WTC11 (cell line): Measurements from ENCODE around the gene LRTM1. TPM values are rescaled to one million over a fixed set of nuclear protein-coding genes. Genes with fewer than 3 reads are reported as not detected.

Source experiments
- ATAC-seq: fragments of 200-7000 bp; cut with Tn5 transposase; 2 replicates; pipeline ENCODE4 v1.10.0; 2021; ENCODE audit warnings: mild to moderate bottlenecking, moderate library complexity
- CTCF ChIA-PET: fragments of 300-600 bp; sonication (Branson Sonifier 250); formaldehyde crosslinking; loops from one replicate; lab custom pipeline; 2021; ENCODE audit warnings: antibody characterized with exemption; lab: Charles Lee
- POLR2A ChIA-PET: fragments of 350-600 bp; sonication (Branson Sonifier 250); formaldehyde crosslinking; loops from one replicate; lab custom pipeline; 2021; ENCODE audit warnings: antibody characterized with exemption; lab: Charles Lee
- DNase-seq: peaks from one replicate; pipeline ENCODE4 v3.0.0; 2021; ENCODE audit warnings: low spot score
- H3K27ac Mint-ChIP-seq: 2 replicates; pipeline ENCODE4 v1.8.0; 2021; ENCODE audit warnings: mixed read lengths
- H3K27me3 Mint-ChIP-seq: 2 replicates; pipeline ENCODE4 v1.8.0; 2021; ENCODE audit warnings: low read depth, mild to moderate bottlenecking, moderate library complexity, mixed read lengths
- H3K36me3 Mint-ChIP-seq: 2 replicates; pipeline ENCODE4 v1.8.0; 2021; ENCODE audit warnings: mixed read lengths
- H3K4me1 Mint-ChIP-seq: 2 replicates; pipeline ENCODE4 v1.8.0; 2022; ENCODE audit warnings: mixed read lengths
- H3K4me3 Mint-ChIP-seq: 2 replicates; pipeline ENCODE4 v1.8.0; 2021; ENCODE audit warnings: mild to moderate bottlenecking, moderate library complexity, mixed read lengths
- H3K9me3 Mint-ChIP-seq: 2 replicates; pipeline ENCODE4 v1.8.0; 2021; ENCODE audit warnings: mixed read lengths
- ATF1 ChIP-seq: sonication (generic); formaldehyde crosslinking; IDR thresholded peaks from 2 replicates; pipeline ENCODE4 v1.8.1; 2023; ENCODE audit warnings: mild to moderate bottlenecking, moderate library complexity, missing genetic modification reagents
- CREB1 ChIP-seq: sonication (generic); formaldehyde crosslinking; IDR thresholded peaks from 2 replicates; pipeline ENCODE4 v1.8.0; 2023; ENCODE audit warnings: mild to moderate bottlenecking, missing genetic modification reagents
- ESRRA ChIP-seq: sonication (generic); formaldehyde crosslinking; IDR thresholded peaks from 2 replicates; pipeline ENCODE4 v1.8.1; 2022; ENCODE audit warnings: mild to moderate bottlenecking, missing genetic modification reagents, borderline replicate concordance
- FOXJ3 ChIP-seq: sonication (generic); formaldehyde crosslinking; IDR thresholded peaks from 2 replicates; pipeline ENCODE4 v1.9.0; 2021; ENCODE audit warnings: missing genetic modification reagents, mild to moderate bottlenecking, borderline replicate concordance
- GRHL2 ChIP-seq: fragments of 250-450 bp; sonication (Bioruptor Pico); IDR thresholded peaks from 2 replicates; pipeline ENCODE4 v1.8.0; 2022; ENCODE audit warnings: mild to moderate bottlenecking, moderate library complexity; ENCODE audit not compliant: insufficient replicate concordance, severe bottlenecking
- KAT7 ChIP-seq: sonication (generic); formaldehyde crosslinking; IDR thresholded peaks from 2 replicates; pipeline ENCODE4 v1.8.1; 2023; ENCODE audit warnings: missing genetic modification reagents, mild to moderate bottlenecking, borderline replicate concordance
- MYBL2 ChIP-seq: sonication (generic); formaldehyde crosslinking; IDR thresholded peaks from 2 replicates; pipeline ENCODE4 v1.8.1; 2023; ENCODE audit warnings: mild to moderate bottlenecking, moderate library complexity, missing genetic modification reagents
- NFATC4 ChIP-seq: fragments of 250-450 bp; sonication (Bioruptor Pico); IDR thresholded peaks from 2 replicates; pipeline ENCODE4 v1.9.0; 2021; ENCODE audit warnings: mild to moderate bottlenecking
- NFE2L1 ChIP-seq: sonication (generic); formaldehyde crosslinking; IDR thresholded peaks from 2 replicates; pipeline ENCODE4 v1.8.1; 2023; ENCODE audit warnings: missing genetic modification reagents
- NR3C1 ChIP-seq: sonication (generic); formaldehyde crosslinking; conservative IDR thresholded peaks from 2 replicates; pipeline ENCODE4 v1.8.1; 2023; ENCODE audit warnings: low read depth, mild to moderate bottlenecking, missing genetic modification reagents
- RORB ChIP-seq: fragments of 250-450 bp; sonication (Bioruptor Pico); IDR thresholded peaks from 2 replicates; pipeline ENCODE4 v1.9.0; 2021; ENCODE audit warnings: mild to moderate bottlenecking
- TEAD4 ChIP-seq: sonication (generic); formaldehyde crosslinking; IDR thresholded peaks from 2 replicates; pipeline ENCODE4 v1.8.0; 2022; ENCODE audit warnings: mild to moderate bottlenecking, missing genetic modification reagents
- ZBTB21 ChIP-seq: sonication (generic); formaldehyde crosslinking; IDR thresholded peaks from 2 replicates; pipeline ENCODE4 v1.8.1; 2023; ENCODE audit warnings: mild to moderate bottlenecking, missing genetic modification reagents, borderline replicate concordance
- ZNF219 ChIP-seq: sonication (generic); formaldehyde crosslinking; IDR thresholded peaks from 2 replicates; pipeline ENCODE4 v1.8.0; 2023; ENCODE audit warnings: missing genetic modification reagents, mild to moderate bottlenecking, borderline replicate concordance
- total RNA-seq: library from RNA; stranded (reverse); gene quantifications from 3 replicates; pipeline ENCODE4 v1.2.3, GENCODE V29; 2021
- TF ChIP-seq, protein P1 (sequence below): sonication (generic); formaldehyde crosslinking; IDR thresholded peaks from 2 replicates; pipeline ENCODE4 v1.8.1; 2022; ENCODE audit warnings: low read depth, mild to moderate bottlenecking, moderate library complexity, missing genetic modification reagents, borderline replicate concordance
- TF ChIP-seq, protein P2 (sequence below): sonication (generic); formaldehyde crosslinking; IDR thresholded peaks from 2 replicates; pipeline ENCODE4 v1.8.0; 2022; ENCODE audit warnings: missing genetic modification reagents
- TF ChIP-seq, protein P3 (sequence below): sonication (generic); formaldehyde crosslinking; IDR thresholded peaks from 2 replicates; pipeline ENCODE4 v1.8.1; 2023; ENCODE audit warnings: mild to moderate bottlenecking, missing genetic modification reagents, borderline replicate concordance
- TF ChIP-seq, protein P4 (sequence below): fragments of 250-450 bp; sonication (Bioruptor Pico); IDR thresholded peaks from 2 replicates; pipeline ENCODE4 v1.9.0; 2021; ENCODE audit warnings: mild to moderate bottlenecking
- TF ChIP-seq, protein P5 (sequence below): sonication (generic); formaldehyde crosslinking; IDR thresholded peaks from 2 replicates; pipeline ENCODE4 v1.8.1; 2022; ENCODE audit warnings: low read depth, missing genetic modification reagents, borderline replicate concordance
- TF ChIP-seq, protein P6 (sequence below): sonication (generic); formaldehyde crosslinking; IDR thresholded peaks from 2 replicates; pipeline ENCODE4 v1.8.0; 2023; ENCODE audit warnings: mild to moderate bottlenecking, missing genetic modification reagents
- TF ChIP-seq, protein P7 (sequence below): sonication (generic); formaldehyde crosslinking; IDR thresholded peaks from 2 replicates; pipeline ENCODE4 v1.8.1; 2023; ENCODE audit warnings: mild to moderate bottlenecking, missing genetic modification reagents, moderate library complexity

LRTM1 gene
- total RNA-seq, 1 experiment from 2014 or later: not detected

DNA sequence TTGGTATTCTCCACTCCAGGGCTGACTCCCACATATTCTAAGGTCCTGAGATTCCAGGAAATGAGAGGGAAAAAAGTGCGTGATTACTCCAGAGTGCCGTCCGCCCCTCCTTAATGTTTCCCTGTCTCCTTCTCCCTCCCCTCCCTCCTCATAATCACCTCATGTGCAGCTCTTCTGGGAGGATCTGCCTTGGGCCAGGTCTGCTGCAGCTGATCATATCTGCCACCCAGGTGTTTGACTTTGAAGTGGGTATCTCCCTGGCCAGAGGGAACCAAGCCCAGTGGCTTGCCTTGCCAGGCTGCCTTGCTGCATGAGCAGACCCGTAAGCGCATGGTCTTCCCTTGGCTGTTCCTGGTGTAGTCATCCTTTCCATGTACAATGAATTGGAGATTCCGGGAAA is 28.1 kb upstream of the LRTM1 start:
- no peaks in the 10 kb centered on the region for H3K36me3 Mint-ChIP-seq
- H3K27me3 Mint-ChIP-seq: no peaks in the 10 kb centered on the region
- TF ChIP-seq, protein P1, sequence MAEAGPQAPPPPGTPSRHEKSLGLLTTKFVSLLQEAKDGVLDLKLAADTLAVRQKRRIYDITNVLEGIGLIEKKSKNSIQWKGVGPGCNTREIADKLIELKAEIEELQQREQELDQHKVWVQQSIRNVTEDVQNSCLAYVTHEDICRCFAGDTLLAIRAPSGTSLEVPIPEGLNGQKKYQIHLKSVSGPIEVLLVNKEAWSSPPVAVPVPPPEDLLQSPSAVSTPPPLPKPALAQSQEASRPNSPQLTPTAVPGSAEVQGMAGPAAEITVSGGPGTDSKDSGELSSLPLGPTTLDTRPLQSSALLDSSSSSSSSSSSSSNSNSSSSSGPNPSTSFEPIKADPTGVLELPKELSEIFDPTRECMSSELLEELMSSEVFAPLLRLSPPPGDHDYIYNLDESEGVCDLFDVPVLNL (CRISPR knock-in tag): no peak
- TF ChIP-seq KAT7 (CRISPR knock-in tag) (no peak), CREB1 (no peak), ZNF219 (CRISPR knock-in tag) (no peak), RORB (no peak), NFATC4 (CRISPR knock-in tag) (no peak), FOXJ3 (CRISPR knock-in tag) (no peak), ATF1 (no peak), TEAD4 (CRISPR knock-in tag) (no peak)
- TF ChIP-seq, protein P2, sequence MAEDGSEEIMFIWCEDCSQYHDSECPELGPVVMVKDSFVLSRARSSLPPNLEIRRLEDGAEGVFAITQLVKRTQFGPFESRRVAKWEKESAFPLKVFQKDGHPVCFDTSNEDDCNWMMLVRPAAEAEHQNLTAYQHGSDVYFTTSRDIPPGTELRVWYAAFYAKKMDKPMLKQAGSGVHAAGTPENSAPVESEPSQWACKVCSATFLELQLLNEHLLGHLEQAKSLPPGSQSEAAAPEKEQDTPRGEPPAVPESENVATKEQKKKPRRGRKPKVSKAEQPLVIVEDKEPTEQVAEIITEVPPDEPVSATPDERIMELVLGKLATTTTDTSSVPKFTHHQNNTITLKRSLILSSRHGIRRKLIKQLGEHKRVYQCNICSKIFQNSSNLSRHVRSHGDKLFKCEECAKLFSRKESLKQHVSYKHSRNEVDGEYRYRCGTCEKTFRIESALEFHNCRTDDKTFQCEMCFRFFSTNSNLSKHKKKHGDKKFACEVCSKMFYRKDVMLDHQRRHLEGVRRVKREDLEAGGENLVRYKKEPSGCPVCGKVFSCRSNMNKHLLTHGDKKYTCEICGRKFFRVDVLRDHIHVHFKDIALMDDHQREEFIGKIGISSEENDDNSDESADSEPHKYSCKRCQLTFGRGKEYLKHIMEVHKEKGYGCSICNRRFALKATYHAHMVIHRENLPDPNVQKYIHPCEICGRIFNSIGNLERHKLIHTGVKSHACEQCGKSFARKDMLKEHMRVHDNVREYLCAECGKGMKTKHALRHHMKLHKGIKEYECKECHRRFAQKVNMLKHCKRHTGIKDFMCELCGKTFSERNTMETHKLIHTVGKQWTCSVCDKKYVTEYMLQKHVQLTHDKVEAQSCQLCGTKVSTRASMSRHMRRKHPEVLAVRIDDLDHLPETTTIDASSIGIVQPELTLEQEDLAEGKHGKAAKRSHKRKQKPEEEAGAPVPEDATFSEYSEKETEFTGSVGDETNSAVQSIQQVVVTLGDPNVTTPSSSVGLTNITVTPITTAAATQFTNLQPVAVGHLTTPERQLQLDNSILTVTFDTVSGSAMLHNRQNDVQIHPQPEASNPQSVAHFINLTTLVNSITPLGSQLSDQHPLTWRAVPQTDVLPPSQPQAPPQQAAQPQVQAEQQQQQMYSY (CRISPR knock-in tag): no peak
- POLR2A ChIA-PET: no interaction called here
- H3K4me3 Mint-ChIP-seq: no peak overlapping the region
- peaks cover 43% of the 10 kb centered on the region for H3K4me1 Mint-ChIP-seq
- no peak overlapping the region for H3K27ac Mint-ChIP-seq
- CTCF ChIA-PET: interaction anchor here (1.8 kb wide), 1 partner anchor 450 kb away, joined by 4 read pairs; no protein-coding TSS in a partner anchor
- DNase-seq (no peak), ATAC-seq (no peak)
- H3K9me3 Mint-ChIP-seq: no peaks in the 10 kb centered on the region

DNA sequence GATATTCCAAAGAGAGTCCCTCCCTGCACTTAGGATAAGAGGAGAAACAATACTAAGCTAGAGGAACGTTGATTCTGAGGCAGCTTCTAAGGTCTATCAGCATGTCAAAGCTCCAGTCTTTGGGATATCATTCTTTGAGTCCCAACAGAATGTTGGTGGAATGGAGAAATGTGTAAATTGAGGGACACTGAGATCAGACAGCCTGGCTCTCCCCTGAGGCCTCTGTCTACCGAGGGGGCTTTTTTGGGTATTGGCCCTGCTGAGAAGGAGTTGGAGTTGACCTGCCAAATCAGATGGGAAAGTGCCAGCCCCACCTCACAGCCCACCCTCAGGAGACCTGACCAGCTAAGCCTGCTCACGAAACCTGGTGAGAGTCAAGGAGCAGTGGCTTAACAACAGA is 27.6 kb upstream of the LRTM1 start:
- Mint-ChIP-seq H3K27ac (0 out of 2 replicates have a peak overlapping the region, but pooled peaks have one; percentile 26), H3K9me3 (no peaks in the 10 kb centered on the region), H3K4me1 (peaks cover 40% of the 10 kb centered on the region), H3K27me3 (no peaks in the 10 kb centered on the region), H3K36me3 (no peaks in the 10 kb centered on the region), H3K4me3 (no peak overlapping the region)
- ChIA-PET CTCF (interaction anchor here (1.4 to 1.8 kb wide), 2 partner anchors 45 to 450 kb away, joined by 4 read pairs; no protein-coding TSS in a partner anchor), POLR2A (no interaction called here)
- no peak; the same call in 1 of the 2 replicates for ATAC-seq
- DNase-seq: no peak
- TF ChIP-seq, protein P3, sequence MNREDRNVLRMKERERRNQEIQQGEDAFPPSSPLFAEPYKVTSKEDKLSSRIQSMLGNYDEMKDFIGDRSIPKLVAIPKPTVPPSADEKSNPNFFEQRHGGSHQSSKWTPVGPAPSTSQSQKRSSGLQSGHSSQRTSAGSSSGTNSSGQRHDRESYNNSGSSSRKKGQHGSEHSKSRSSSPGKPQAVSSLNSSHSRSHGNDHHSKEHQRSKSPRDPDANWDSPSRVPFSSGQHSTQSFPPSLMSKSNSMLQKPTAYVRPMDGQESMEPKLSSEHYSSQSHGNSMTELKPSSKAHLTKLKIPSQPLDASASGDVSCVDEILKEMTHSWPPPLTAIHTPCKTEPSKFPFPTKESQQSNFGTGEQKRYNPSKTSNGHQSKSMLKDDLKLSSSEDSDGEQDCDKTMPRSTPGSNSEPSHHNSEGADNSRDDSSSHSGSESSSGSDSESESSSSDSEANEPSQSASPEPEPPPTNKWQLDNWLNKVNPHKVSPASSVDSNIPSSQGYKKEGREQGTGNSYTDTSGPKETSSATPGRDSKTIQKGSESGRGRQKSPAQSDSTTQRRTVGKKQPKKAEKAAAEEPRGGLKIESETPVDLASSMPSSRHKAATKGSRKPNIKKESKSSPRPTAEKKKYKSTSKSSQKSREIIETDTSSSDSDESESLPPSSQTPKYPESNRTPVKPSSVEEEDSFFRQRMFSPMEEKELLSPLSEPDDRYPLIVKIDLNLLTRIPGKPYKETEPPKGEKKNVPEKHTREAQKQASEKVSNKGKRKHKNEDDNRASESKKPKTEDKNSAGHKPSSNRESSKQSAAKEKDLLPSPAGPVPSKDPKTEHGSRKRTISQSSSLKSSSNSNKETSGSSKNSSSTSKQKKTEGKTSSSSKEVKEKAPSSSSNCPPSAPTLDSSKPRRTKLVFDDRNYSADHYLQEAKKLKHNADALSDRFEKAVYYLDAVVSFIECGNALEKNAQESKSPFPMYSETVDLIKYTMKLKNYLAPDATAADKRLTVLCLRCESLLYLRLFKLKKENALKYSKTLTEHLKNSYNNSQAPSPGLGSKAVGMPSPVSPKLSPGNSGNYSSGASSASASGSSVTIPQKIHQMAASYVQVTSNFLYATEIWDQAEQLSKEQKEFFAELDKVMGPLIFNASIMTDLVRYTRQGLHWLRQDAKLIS: no peak
- TF ChIP-seq ESRRA (CRISPR knock-in tag): no peak
- no peak for TF ChIP-seq ZBTB21 (CRISPR knock-in tag)
- TF ChIP-seq, protein P4, sequence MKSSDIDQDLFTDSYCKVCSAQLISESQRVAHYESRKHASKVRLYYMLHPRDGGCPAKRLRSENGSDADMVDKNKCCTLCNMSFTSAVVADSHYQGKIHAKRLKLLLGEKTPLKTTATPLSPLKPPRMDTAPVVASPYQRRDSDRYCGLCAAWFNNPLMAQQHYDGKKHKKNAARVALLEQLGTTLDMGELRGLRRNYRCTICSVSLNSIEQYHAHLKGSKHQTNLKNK: no peak
- TF ChIP-seq GRHL2 (CRISPR knock-in tag): no peak
- TF ChIP-seq NFE2L1 (CRISPR knock-in tag): no peak
- TF ChIP-seq, protein P5, sequence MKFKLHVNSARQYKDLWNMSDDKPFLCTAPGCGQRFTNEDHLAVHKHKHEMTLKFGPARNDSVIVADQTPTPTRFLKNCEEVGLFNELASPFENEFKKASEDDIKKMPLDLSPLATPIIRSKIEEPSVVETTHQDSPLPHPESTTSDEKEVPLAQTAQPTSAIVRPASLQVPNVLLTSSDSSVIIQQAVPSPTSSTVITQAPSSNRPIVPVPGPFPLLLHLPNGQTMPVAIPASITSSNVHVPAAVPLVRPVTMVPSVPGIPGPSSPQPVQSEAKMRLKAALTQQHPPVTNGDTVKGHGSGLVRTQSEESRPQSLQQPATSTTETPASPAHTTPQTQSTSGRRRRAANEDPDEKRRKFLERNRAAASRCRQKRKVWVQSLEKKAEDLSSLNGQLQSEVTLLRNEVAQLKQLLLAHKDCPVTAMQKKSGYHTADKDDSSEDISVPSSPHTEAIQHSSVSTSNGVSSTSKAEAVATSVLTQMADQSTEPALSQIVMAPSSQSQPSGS (CRISPR knock-in tag): no peak
- TF ChIP-seq, protein P6, sequence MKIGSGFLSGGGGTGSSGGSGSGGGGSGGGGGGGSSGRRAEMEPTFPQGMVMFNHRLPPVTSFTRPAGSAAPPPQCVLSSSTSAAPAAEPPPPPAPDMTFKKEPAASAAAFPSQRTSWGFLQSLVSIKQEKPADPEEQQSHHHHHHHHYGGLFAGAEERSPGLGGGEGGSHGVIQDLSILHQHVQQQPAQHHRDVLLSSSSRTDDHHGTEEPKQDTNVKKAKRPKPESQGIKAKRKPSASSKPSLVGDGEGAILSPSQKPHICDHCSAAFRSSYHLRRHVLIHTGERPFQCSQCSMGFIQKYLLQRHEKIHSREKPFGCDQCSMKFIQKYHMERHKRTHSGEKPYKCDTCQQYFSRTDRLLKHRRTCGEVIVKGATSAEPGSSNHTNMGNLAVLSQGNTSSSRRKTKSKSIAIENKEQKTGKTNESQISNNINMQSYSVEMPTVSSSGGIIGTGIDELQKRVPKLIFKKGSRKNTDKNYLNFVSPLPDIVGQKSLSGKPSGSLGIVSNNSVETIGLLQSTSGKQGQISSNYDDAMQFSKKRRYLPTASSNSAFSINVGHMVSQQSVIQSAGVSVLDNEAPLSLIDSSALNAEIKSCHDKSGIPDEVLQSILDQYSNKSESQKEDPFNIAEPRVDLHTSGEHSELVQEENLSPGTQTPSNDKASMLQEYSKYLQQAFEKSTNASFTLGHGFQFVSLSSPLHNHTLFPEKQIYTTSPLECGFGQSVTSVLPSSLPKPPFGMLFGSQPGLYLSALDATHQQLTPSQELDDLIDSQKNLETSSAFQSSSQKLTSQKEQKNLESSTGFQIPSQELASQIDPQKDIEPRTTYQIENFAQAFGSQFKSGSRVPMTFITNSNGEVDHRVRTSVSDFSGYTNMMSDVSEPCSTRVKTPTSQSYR (CRISPR knock-in tag): no peak
- TF ChIP-seq NR3C1 (CRISPR knock-in tag): no peak
- TF ChIP-seq MYBL2 (CRISPR knock-in tag): no peak
- TF ChIP-seq, protein P7, sequence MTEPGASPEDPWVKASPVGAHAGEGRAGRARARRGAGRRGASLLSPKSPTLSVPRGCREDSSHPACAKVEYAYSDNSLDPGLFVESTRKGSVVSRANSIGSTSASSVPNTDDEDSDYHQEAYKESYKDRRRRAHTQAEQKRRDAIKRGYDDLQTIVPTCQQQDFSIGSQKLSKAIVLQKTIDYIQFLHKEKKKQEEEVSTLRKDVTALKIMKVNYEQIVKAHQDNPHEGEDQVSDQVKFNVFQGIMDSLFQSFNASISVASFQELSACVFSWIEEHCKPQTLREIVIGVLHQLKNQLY: no peak
